Measurements from ENCODE around the gene COL18A1.
"Not testable (repeated sequence)": the region's sequence is repeated elsewhere in the genome, so short reads cannot be mapped to it uniquely, and the experiment has no call there.

COL18A1 gene

DNA sequence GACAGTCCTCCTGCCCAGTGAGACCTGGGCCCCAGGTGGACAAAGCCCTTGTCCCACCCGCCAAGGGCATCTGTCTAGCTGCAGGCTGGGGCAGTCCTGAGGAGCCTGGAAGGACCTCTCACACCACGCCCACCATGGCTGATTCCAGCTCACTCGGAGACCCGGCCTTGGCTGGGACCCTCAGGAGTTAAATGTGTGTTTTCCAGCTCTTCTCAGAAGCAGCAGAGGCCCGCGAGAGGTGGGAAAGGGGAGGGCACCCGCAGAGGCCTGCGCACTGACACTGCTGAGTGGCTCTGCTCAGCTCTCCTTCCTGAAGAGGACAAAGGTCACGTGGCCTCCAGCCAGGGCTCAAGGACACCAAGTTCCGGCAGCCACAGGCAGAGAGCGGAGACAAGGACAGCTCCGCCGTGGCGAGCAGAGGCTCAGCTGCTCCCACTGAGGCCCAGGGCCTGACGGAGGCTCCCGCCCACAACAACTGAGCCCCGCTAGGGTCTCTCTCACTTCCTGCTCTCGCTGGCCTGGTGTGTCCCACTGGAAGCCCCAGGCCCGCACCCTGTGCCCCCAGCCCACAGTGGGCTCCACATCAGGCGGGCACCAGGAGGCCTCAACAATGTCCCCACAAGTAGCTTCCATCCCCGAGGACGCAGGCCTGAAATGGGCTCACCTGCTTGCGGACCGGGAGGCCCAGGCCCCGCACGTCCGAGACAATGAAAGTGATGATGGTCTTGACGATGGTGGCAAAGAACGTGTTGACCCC, 120.4 kb downstream of the COL18A1 start:
- no peak for DNase-seq

- DNase-seq, result no peak
These were observed 120.9 kb downstream of the COL18A1 start for GRCh38 chr21:45525910-45526306.

- DNase-seq, result not testable (repeated sequence)
These were observed 122.4 kb downstream of the COL18A1 start for GRCh38 chr21:45527151-45527999.

GRCh38 chr21:45528028-45528705, 123.2 kb downstream of the COL18A1 start:
- DNase-seq, result no peak

DNA sequence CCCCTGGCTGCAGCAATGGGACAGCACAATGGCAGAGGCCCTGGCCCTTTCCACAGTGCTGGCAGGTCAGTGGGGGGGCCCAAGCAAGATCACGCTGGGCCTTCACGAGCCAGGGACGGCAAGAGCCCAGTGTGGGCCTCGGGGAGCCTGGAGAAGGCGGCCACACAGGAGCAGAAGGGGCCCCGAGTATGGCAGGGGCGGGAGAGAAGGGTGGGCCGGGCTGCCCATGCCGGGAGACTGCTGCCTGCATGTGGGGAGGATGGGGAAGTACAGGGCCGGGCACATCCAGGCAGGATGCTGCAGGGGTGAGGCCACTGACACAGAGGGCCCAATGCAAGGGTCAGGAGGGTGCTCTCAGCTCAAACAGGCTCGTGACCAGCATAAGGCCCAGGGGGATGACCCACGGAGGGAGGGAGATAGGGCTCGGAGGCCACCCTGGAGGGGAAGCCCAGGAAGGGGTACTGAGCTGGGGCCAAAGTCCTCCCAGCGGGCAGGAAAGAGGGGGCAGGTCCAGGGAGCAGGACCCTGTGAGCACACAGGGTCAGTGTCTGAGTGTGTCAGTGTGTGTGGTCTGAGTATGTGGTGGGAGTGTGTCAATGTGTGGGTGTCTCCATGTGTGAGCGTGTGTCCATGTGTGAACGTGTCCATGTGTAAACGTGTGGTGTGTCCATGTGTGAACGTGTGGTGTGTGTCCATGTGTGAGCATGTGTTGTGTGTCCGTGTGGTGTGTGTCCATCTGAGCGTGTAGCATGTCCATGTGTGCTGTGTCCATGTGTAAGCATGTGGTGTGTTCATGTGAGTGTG, 124.2 kb downstream of the COL18A1 start:
- no peak for DNase-seq

GRCh38 chr21:45529785-45530422, 124.9 kb downstream of the COL18A1 start:
- DNase-seq, result no peak

DNA sequence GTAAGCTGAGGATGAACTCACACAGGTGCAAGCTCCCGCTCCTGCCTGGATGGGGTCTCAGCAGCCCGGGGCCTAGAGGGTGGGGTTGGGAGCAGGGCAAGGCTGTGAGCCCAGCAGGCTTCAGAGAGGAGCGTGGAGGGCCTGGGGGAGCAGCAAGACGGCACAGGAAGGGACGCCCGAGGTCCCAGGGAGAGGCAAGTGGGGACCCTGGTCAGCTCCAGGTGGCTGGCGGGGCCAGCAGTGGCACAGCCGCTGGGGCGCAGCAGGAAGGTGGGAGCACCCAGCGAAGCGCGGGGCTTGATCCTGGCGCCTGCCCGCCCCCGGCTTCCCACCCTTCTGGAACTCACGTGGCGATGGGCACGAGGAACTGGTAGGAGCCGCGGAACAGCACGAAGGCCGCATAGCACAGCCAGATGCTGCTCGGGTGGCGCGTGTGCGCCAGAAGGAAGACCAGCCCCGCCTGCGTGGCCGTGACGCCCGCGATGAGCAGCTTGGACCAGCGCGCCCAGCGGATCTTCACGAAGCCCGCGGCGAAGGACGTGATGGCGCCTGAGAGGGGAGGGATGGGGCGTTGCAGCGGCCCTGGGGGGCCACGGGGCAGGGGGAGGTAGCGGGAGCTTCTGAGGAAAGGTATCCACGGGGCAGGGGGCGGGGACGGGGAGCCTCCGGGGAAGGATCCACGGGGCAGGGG, 125.6 kb downstream of the COL18A1 start:
- no peak for DNase-seq

DNA sequence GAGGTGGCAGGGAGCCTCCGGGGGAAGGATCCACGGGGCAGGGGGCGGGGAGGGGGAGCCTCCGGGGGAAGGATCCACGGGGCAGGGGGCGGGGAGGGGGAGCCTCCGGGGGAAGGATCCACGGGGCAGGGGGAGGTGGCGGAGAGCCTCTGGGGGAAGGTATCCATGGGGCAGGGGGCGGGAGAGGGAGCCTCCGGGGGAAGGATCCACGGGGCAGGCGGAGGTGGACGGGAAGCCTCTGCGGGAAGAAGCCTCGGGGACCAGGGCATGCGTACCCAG, 126.1 kb downstream of the COL18A1 start:
- not testable (repeated sequence) for DNase-seq

- no peak for DNase-seq
These were observed 126.6 kb downstream of the COL18A1 start for GRCh38 chr21:45531393-45532215.

DNA sequence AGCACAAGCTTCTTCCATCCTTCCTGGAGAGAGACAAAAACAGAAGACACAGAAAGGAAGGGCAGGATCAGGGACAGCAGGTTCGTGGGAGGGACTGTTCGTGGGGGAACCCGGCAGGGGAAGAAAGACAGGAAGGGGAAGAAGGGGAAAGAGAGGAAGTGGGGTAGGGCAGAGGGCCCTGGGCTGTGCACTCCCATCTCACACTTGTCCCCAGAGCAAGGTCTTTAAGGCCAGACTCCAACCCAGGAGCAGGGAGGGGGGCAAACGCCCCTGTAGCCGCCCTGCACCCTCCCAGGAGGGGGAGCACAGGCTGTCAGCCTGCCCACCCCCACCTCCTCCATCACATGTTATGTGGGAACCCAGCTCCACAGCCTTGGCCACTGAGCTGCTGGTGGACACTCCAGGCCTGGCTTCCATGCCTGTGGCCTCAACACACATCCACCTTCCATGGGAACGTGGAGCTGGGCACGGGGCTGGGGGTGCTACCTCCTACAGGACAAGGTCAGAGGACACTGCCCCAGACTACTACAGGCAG, 127.9 kb downstream of the COL18A1 start:
- DNase-seq, result no peak

DNA sequence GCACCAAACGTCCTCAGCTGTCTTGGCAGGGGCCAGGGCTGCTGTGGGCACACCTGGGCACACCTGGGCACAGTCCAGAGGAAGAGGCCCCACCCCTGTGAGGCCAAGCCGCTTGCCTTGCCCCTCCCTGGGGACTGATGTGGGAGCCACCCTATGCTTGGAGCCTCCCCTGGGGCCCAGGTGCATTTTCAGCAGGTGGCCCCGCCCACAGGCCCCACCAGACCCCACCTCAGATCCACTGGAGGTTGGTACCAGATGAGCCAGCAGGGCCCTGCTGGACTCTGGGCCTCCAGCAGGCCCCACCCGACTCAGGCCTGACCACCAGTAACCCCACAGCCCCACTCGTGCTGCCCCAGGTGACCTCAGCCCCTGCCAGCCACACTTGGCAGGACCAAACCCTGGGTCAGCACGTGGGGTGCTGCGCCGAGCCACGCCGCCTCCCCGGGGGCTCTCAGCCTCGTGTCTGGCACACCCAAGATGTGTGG, 128.4 kb downstream of the COL18A1 start:
- DNase-seq, result no peak

DNA sequence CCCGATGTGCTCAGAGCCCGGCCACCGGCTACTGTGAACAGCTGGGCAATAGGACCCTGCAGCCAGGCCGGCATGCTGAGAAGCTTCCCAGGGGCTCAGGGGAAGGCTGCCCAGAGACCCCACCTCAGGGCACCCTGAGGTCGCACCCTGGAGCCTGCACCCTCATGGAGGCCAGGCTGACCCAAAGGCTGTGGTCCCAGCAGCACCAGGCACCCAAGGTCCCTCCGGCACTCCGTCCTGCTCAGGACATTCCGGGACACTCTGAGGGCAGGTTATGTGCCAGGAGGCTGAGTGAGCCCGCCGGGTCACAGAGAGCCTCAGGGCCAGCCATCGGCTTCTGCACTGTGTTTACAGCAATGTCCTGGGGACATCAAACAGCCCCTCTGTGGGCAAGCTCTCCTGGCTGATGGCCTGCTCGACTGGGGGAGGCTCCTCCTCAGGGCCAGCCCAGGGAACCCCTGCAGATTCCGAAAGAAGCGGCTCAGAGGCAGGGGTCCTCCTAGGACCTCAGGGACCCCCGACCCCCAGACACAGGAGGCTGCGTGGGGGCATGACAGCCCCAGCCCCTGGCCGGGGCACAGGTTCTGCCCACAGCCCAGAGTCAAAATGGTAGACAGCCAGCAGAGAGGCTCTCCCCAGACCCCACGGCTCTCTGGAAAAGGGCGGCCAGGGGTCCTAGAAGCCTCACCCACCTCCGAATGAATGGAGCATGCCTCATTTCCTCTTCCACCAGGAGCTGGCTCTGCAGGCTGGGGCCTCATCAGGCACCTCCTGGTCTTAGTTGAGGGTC, 129.1 kb downstream of the COL18A1 start:
- DNase-seq, result no peak

DNA sequence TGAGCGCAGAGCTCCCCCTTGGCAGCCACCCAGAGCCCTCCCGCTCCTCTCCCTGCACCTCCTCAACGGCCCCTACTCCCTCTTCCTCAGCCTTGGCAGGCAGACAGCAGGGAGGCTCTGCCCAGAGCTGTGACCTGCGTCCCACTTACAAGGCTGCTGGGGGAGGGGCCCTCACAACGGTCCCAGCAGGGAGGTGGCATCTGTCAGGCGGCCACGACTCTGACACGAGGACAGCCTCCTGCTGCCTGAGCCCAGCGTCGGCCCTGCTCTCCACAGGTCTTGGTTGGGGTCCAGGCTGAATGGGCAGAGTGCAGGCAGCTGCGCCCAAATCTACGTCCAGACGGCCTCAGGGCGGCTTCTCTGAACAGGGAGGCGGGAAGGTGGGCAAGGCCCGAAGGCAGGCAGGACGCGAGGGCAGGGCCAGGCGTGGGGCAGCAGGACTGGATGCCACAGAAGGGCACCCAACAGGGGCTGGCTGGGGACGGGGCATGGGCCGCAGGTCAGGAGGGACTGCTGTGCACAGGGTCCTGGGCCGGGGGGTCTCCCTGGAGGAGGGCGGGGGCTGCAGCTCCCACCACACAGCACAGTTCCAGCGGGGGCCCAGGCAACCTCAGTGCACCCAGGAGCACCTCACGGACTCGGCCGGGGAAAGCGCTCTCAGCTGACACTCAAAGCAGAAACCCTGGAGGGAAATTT, 129.8 kb downstream of the COL18A1 start:
- peak; percentile 62 for DNase-seq

DNA sequence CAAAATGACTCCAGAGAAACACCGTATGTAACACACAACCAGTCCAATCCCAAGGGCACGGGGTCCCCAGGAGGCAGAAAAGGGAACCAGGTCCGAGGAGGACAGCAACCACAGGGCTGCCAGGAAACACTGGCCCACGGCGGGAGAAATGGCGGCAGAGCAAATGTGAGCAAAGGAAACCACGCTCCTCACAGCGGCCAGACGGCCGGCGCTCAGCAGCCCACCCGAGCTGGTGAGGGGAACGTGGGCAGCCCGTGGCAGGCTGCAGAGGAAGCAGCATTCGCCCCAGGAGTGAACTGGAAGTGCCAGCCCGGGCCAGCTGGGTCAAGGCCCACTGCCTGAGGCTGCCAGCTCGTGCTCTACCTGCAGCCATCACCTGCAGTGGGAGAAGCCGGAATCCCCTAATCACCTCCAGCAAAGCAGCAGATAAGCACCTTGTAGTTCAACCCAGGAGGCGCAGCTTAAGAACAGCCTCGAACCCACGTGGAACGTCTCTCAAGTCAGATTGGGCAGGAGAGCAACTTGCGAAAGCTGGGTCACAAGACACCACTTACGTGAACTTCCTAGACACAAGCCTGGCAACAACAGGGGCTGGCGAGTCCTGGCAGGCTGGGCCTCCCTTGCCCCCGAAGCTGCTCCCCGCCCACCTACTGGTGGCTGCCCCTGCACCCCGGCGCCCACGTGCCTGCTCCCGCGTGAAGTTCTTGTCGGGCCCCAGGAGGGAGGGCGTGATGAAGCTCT, 130.5 kb downstream of the COL18A1 start:
- no peak for DNase-seq

DNA sequence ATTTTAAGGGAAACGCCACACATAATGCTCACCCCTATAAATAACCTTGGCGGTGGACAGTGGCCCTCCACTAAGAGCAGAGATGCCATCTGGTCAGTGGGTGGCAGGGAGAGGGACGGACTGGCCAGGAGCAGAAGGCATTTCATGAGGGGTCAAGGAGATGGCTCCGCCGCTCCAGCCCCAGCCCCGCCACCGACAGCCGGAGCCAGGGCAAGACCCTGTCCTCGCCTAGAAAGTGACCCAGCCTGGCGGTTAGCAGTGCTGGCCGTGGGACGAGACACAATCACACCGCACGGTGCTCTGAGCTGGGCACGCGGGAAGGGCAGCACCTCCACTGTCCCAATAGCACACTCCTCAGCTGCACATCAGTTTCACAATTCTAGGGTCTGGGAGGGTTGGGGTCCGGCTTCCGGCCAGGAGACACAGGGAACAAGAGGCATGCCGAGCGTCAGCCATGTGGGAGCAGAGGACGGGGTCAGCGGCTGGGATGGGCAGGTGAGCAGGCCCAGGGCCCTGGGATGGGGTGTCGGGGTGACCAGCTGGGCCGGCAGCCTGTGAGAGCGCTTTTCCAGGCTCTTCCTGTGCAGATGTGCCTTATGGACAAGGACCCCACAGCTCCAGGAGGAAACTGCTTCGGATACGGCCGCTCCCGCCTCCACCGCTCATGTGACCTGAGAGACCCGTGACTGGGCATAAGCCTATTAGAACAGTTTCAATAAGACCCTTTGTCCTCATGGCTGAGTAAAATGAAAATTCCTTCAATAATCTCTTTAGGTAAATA, 131.5 kb downstream of the COL18A1 start:
- DNase-seq, result no peak

DNA sequence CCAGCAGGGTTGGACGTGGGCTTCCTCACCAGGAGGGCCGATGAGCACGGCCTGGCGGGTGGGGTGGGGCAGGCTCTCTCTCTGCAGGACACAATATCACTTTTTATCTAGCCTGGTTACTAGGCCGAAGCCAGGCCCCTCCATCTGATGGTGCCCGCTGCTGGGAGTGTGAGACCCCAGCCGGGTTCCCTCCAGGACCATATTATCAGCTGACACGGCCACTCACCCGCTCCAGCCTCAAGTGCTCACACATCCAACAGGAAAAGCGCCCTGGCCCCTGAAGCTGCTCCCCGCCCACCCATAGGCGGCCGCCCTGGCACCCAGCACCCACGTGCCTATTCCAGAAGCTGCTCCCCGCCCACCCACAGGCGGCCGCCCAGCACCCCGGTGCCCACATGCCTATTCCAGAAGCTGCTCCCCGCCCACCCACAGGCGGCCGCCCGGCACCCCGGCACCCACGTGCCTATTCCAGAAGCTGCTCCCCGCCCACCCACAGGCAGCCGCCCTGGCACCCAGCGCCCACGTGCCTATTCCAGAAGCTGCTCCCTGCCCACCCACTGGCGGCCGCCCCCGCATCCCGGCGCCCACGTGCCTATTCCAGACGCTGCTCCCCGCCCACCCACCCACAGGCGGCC, 132.3 kb downstream of the COL18A1 start:
- DNase-seq, result no peak

- no peak for DNase-seq
These were observed 132.9 kb downstream of the COL18A1 start for GRCh38 chr21:45537746-45538291.
